A673 (cell line): Measurements from ENCODE around the gene HOXB13. TPM values are rescaled to one million over a fixed set of nuclear protein-coding genes. Genes with fewer than 3 reads are reported as not detected.

ENCODE experiments used
- BruUV-seq: library from RNA; stranded (reverse); fragments of 400-500 nt; replicated peaks from 2 replicates; lab custom pipeline; 2021; lab: Mats Ljungman, UMichigan
- CTCF ChIA-PET: fragments of 300-600 bp; sonication (Branson Sonifier 250); formaldehyde crosslinking; loops from one replicate; lab custom pipeline; 2022; ENCODE audit warnings: antibody characterized with exemption; lab: Charles Lee
- POLR2A ChIA-PET: fragments of 300-600 bp; sonication (Branson Sonifier 250); formaldehyde crosslinking; loops from one replicate; lab custom pipeline; 2022; ENCODE audit warnings: antibody characterized with exemption; ENCODE audit not compliant: low non-redundant PET; lab: Charles Lee
- DNase-seq: peaks from one replicate; pipeline ENCODE4 v3.0.0-alpha.2; 2015; ENCODE audit warnings: low spot score
- H3K27ac ChIP-seq: fragments of 200-600 bp; sonication (generic); 2 replicates; pipeline ENCODE4 v1.5.1; 2016; ENCODE audit warnings: mixed run types, low read depth, mild to moderate bottlenecking, mixed read lengths, antibody characterized with exemption, low read length; ENCODE audit not compliant: poor library complexity, severe bottlenecking
- H3K27me3 ChIP-seq: fragments of 200-600 bp; sonication (generic); replicated peaks from 2 replicates; pipeline ENCODE4 v1.6.1; 2017; ENCODE audit warnings: mixed run types, low read depth, mild to moderate bottlenecking, mixed read lengths, antibody characterized with exemption, low read length; ENCODE audit not compliant: insufficient read depth, poor library complexity
- H3K36me3 ChIP-seq: fragments of 200-600 bp; sonication (generic); 2 replicates; pipeline ENCODE4 v1.6.1; 2016; ENCODE audit warnings: mixed run types, mild to moderate bottlenecking, mixed read lengths, antibody characterized with exemption, low read length; ENCODE audit not compliant: insufficient read depth, poor library complexity, severe bottlenecking
- H3K4me1 ChIP-seq: fragments of 200-600 bp; sonication (generic); 2 replicates; pipeline ENCODE4 v1.6.1; 2017; ENCODE audit warnings: mixed run types, mild to moderate bottlenecking, mixed read lengths, antibody characterized with exemption, low read length; ENCODE audit not compliant: insufficient read depth, poor library complexity, severe bottlenecking
- H3K4me3 ChIP-seq: fragments of 200-600 bp; sonication (generic); 2 replicates; pipeline ENCODE4 v1.5.1; 2016; ENCODE audit warnings: low read depth, mixed run types, mild to moderate bottlenecking, mixed read lengths, low read length; ENCODE audit not compliant: poor library complexity, severe bottlenecking
- H3K9me3 ChIP-seq: fragments of 200-600 bp; sonication (generic); 2 replicates; pipeline ENCODE4 v1.6.1; 2016; ENCODE audit warnings: mixed run types, low read depth, mild to moderate bottlenecking, mixed read lengths, antibody characterized with exemption, low read length; ENCODE audit not compliant: poor library complexity, severe bottlenecking
- CTCF ChIP-seq: fragments of 300-800, 200-600 bp; sonication (generic); conservative IDR thresholded peaks from 2 replicates; pipeline ENCODE4 v1.5.1; 2017; ENCODE audit warnings: low read depth, mild to moderate bottlenecking, antibody characterized with exemption, low read length, moderate library complexity, mixed read lengths
- EZH2 ChIP-seq: fragments of 200-600 bp; sonication (generic); IDR thresholded peaks from 2 replicates; pipeline ENCODE4 v1.6.1; 2017; ENCODE audit warnings: borderline replicate concordance, low read depth, mild to moderate bottlenecking, mixed read lengths, antibody characterized with exemption, low read length; ENCODE audit not compliant: poor library complexity, severe bottlenecking
- intact Hi-C: fragments of 100-400 bp; cut with micrococcal nuclease; formaldehyde crosslinking; loops from one replicate; pipeline ENCODE4 v1.10.0; 2022; ENCODE audit not compliant: unreplicated experiment
- total RNA-seq: library from RNA; stranded (reverse); gene quantifications from 2 replicates; pipeline ENCODE4 v1.2.3, GENCODE V29; 2021

Gene HOXB13
- total RNA-seq, 1 experiment from 2014 or later: 11.7 TPM

GRCh38 chr17:48738424-48738802 lies 9.9 kb upstream of the HOXB13 start:
- DNase-seq: no peak
- Histone ChIP-seq H3K9me3 (no peaks in the 10 kb centered on the region), H3K36me3 (no peaks in the 10 kb centered on the region), H3K4me3 (no peak overlapping the region), H3K4me1 (no peaks in the 10 kb centered on the region), H3K27me3 (no peaks in the 10 kb centered on the region), H3K27ac (no peak overlapping the region)
- TF ChIP-seq CTCF (no peak), EZH2 (no peak)
- ChIA-PET POLR2A (no interaction called here), CTCF (interaction anchor here (0.6 kb wide), 1 partner anchor 1122 kb away, joined by 3 read pairs; no protein-coding TSS in a partner anchor)
- intact Hi-C loops: no loop called here
- BruUV-seq: no TSS peak

GRCh38 chr17:48737330-48738043 lies 8.9 kb upstream of the HOXB13 start:
- Histone ChIP-seq H3K4me3 (no peak overlapping the region), H3K27ac (no peak overlapping the region), H3K36me3 (no peaks in the 10 kb centered on the region), H3K27me3 (no peaks in the 10 kb centered on the region), H3K9me3 (no peaks in the 10 kb centered on the region), H3K4me1 (no peaks in the 10 kb centered on the region)
- ChIA-PET POLR2A (interaction anchor here (0.6 kb wide), 1 partner anchor 128 kb away, joined by 3 read pairs; no protein-coding TSS in a partner anchor), CTCF (no interaction called here)
- no peak for DNase-seq
- no peak for TF ChIP-seq CTCF
- no peak for TF ChIP-seq EZH2
- no TSS peak for BruUV-seq
- intact Hi-C loops: no loop called here

GRCh38 chr17:48735062-48735351 lies 6.5 kb upstream of the HOXB13 start:
- CTCF ChIA-PET: no interaction called here
- no TSS peak for BruUV-seq
- no peak for DNase-seq
- no peaks in the 10 kb centered on the region for H3K27me3 ChIP-seq
- POLR2A ChIA-PET: no interaction called here
- H3K9me3 ChIP-seq: no peaks in the 10 kb centered on the region
- no peaks in the 10 kb centered on the region for H3K36me3 ChIP-seq
- TF ChIP-seq CTCF (no peak), EZH2 (no peak)
- intact Hi-C loops: no loop called here
- peaks cover 7% of the 10 kb centered on the region for H3K4me1 ChIP-seq
- H3K4me3 ChIP-seq: no peak overlapping the region
- H3K27ac ChIP-seq: no peak overlapping the region
